ENCODE data around the gene SHPK.

The SHPK gene

GRCh38 chr17:3622977-3623594 lies 13.0 kb downstream of the SHPK start:
- Histone ChIP-seq H3K79me2 (ENCODE audit: low read length) (0 out of 2 replicates have a peak, but pooled peaks cover 7% of the 10 kb centered on the region), H3K9me3 (replicated peaks; ENCODE audit: insufficient read depth, low read length) (no peaks in the 10 kb centered on the region), H3K9me2 (replicated peaks; ENCODE audit: insufficient read depth, low read length) (no peaks in the 10 kb centered on the region), H3K9ac (ENCODE audit: low read length) (no peak overlapping the region), H3K4me1 (ENCODE audit: low read length) (no peaks in the 10 kb centered on the region), H3K27me3 (replicated peaks; ENCODE audit: insufficient read depth, low read length) (no peaks in the 10 kb centered on the region), H2AFZ (ENCODE audit: low read length) (no peak overlapping the region), H3K27ac (ENCODE audit: low read length) (no peak overlapping the region), H3K4me3 (ENCODE audit: low read length) (no peak overlapping the region), H3K4me2 (ENCODE audit: low read depth, low read length) (no peak overlapping the region), H4K20me1 (ENCODE audit: insufficient read depth, low read length) (no peaks in the 10 kb centered on the region), H3F3A (ENCODE audit: insufficient read depth, low read length) (no peaks in the 10 kb centered on the region), H3K36me3 (replicated peaks; ENCODE audit: insufficient read depth, low read length) (peaks cover 4% of the 10 kb centered on the region; the same call in 1 of the 2 replicates)
- TF ChIP-seq EZH2phosphoT487 (IDR thresholded peaks at IDR 0.05; ENCODE audit: low read length) (no peak), EZH2 (optimal IDR thresholded peaks at IDR 0.05; ENCODE audit: low read depth, low read length) (no peak)
- no peak for DNase-seq

GRCh38 chr17:3621146-3621720 lies 14.8 kb downstream of the SHPK start:
- 0 out of 2 replicates have a peak, but pooled peaks cover 7% of the 10 kb centered on the region for H3K79me2 ChIP-seq (ENCODE audit: low read length)
- H4K20me1 ChIP-seq (ENCODE audit: insufficient read depth, low read length), result no peaks in the 10 kb centered on the region
- TF ChIP-seq EZH2phosphoT487 (IDR thresholded peaks at IDR 0.05; ENCODE audit: low read length) (no peak), EZH2 (optimal IDR thresholded peaks at IDR 0.05; ENCODE audit: low read depth, low read length) (no peak)
- TF ChIP-seq, protein P1, sequence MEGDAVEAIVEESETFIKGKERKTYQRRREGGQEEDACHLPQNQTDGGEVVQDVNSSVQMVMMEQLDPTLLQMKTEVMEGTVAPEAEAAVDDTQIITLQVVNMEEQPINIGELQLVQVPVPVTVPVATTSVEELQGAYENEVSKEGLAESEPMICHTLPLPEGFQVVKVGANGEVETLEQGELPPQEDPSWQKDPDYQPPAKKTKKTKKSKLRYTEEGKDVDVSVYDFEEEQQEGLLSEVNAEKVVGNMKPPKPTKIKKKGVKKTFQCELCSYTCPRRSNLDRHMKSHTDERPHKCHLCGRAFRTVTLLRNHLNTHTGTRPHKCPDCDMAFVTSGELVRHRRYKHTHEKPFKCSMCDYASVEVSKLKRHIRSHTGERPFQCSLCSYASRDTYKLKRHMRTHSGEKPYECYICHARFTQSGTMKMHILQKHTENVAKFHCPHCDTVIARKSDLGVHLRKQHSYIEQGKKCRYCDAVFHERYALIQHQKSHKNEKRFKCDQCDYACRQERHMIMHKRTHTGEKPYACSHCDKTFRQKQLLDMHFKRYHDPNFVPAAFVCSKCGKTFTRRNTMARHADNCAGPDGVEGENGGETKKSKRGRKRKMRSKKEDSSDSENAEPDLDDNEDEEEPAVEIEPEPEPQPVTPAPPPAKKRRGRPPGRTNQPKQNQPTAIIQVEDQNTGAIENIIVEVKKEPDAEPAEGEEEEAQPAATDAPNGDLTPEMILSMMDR (IDR thresholded peaks at IDR 0.05; ENCODE audit: low read length), result no peak
- H2AFZ ChIP-seq (ENCODE audit: low read length), result no peak overlapping the region
- H3K36me3 ChIP-seq (replicated peaks; ENCODE audit: insufficient read depth, low read length), result peaks cover 4% of the 10 kb centered on the region; the same call in 1 of the 2 replicates
- H3K27ac ChIP-seq (ENCODE audit: low read length), result no peak overlapping the region
- no peaks in the 10 kb centered on the region for H3K9me3 ChIP-seq (replicated peaks; ENCODE audit: insufficient read depth, low read length)
- H3F3A ChIP-seq (ENCODE audit: insufficient read depth, low read length), result no peaks in the 10 kb centered on the region
- H3K4me1 ChIP-seq (ENCODE audit: low read length), result no peaks in the 10 kb centered on the region
- no peak for DNase-seq
- no peaks in the 10 kb centered on the region for H3K9me2 ChIP-seq (replicated peaks; ENCODE audit: insufficient read depth, low read length)
- H3K9ac ChIP-seq (ENCODE audit: low read length), result no peak overlapping the region
- no peak overlapping the region for H3K4me3 ChIP-seq (ENCODE audit: low read length)
- H3K4me2 ChIP-seq (ENCODE audit: low read depth, low read length), result no peak overlapping the region
- H3K27me3 ChIP-seq (replicated peaks; ENCODE audit: insufficient read depth, low read length), result no peaks in the 10 kb centered on the region

GRCh38 chr17:3615160-3615870 lies 20.7 kb downstream of the SHPK start:
- no peaks in the 10 kb centered on the region for H3K9me2 ChIP-seq (replicated peaks; ENCODE audit: insufficient read depth, low read length)
- DNase-seq, result no peak
- no peak overlapping the region for H3K4me2 ChIP-seq (ENCODE audit: low read depth, low read length)
- no peaks in the 10 kb centered on the region for H3K27me3 ChIP-seq (replicated peaks; ENCODE audit: insufficient read depth, low read length)
- no peaks in the 10 kb centered on the region for H3K36me3 ChIP-seq (replicated peaks; ENCODE audit: insufficient read depth, low read length)
- no peak overlapping the region for H2AFZ ChIP-seq (ENCODE audit: low read length)
- H3K4me1 ChIP-seq (ENCODE audit: low read length), result no peaks in the 10 kb centered on the region
- no peaks in the 10 kb centered on the region for H3F3A ChIP-seq (ENCODE audit: insufficient read depth, low read length)
- H3K27ac ChIP-seq (ENCODE audit: low read length), result no peak overlapping the region
- H3K9me3 ChIP-seq (replicated peaks; ENCODE audit: insufficient read depth, low read length), result no peaks in the 10 kb centered on the region
- TF ChIP-seq EZH2 (optimal IDR thresholded peaks at IDR 0.05; ENCODE audit: low read depth, low read length), result no peak
- TF ChIP-seq, protein P1 (IDR thresholded peaks at IDR 0.05; ENCODE audit: low read length), result no peak
- no peak for TF ChIP-seq EZH2phosphoT487 (IDR thresholded peaks at IDR 0.05; ENCODE audit: low read length)
- H3K9ac ChIP-seq (ENCODE audit: low read length), result no peak overlapping the region
- no peaks in the 10 kb centered on the region for H4K20me1 ChIP-seq (ENCODE audit: insufficient read depth, low read length)
- no peak overlapping the region for H3K4me3 ChIP-seq (ENCODE audit: low read length)
- H3K79me2 ChIP-seq (ENCODE audit: low read length), result no peaks in the 10 kb centered on the region

Data from MM.1S (cell line).